HG03108 (cell line): ENCODE measurements around the gene TRPC4AP.
"Not testable (repeated sequence)": the region's sequence is repeated elsewhere in the genome, so short reads cannot be mapped to it uniquely, and the experiment has no call there.

Source experiments
- ATAC-seq: cut with Tn5 transposase; IDR thresholded peaks from one replicate; pipeline ENCODE4 v1.9.1; 2021; ENCODE audit warnings: moderate library complexity; ENCODE audit not compliant: unreplicated experiment

The TRPC4AP gene

GRCh38 chr20:35059612-35060011 is 33.0 kb downstream of the TRPC4AP start:
- ATAC-seq, result no peak

GRCh38 chr20:35059110-35059509 is 33.5 kb downstream of the TRPC4AP start:
- no peak for ATAC-seq

GRCh38 chr20:35055445-35056276 is 36.9 kb downstream of the TRPC4AP start:
- ATAC-seq, result no peak

GRCh38 chr20:35054814-35055213 is 37.8 kb downstream of the TRPC4AP start:
- no peak for ATAC-seq

- not testable (repeated sequence) for ATAC-seq
Measured at GRCh38 chr20:35052616-35053015, 40.0 kb downstream of the TRPC4AP start.

GRCh38 chr20:35049776-35050352 is 42.7 kb downstream of the TRPC4AP start:
- ATAC-seq, result no peak

- ATAC-seq, result no peak
Measured at GRCh38 chr20:35048739-35049138, 43.9 kb downstream of the TRPC4AP start.

GRCh38 chr20:35042268-35042667 is 50.3 kb downstream of the TRPC4AP start:
- no peak for ATAC-seq

GRCh38 chr20:35040646-35041045 is 52.0 kb downstream of the TRPC4AP start:
- ATAC-seq, result no peak

- ATAC-seq, result no peak
Measured at GRCh38 chr20:35039846-35040489, 52.6 kb downstream of the TRPC4AP start.

GRCh38 chr20:35039146-35039545 is 53.5 kb downstream of the TRPC4AP start:
- no peak for ATAC-seq

- ATAC-seq, result no peak
Measured at GRCh38 chr20:35034145-35034544, 58.5 kb downstream of the TRPC4AP start.

- ATAC-seq, result no peak
Measured at GRCh38 chr20:35030136-35030535, 62.5 kb downstream of the TRPC4AP start.

- ATAC-seq, result no peak
Measured at GRCh38 chr20:35027301-35027700, 65.3 kb downstream of the TRPC4AP start.

GRCh38 chr20:35025116-35025515 is 67.5 kb downstream of the TRPC4AP start:
- ATAC-seq, result no peak

- no peak for ATAC-seq
Measured at GRCh38 chr20:35023624-35024023, 69.0 kb downstream of the TRPC4AP start.

GRCh38 chr20:35021831-35022230 is 70.8 kb downstream of the TRPC4AP start:
- no peak for ATAC-seq

- ATAC-seq, result no peak
Measured at GRCh38 chr20:35021063-35021462, 71.5 kb downstream of the TRPC4AP start.

GRCh38 chr20:35020108-35020928 is 72.3 kb downstream of the TRPC4AP start:
- no peak for ATAC-seq

GRCh38 chr20:35018590-35019371 is 73.8 kb downstream of the TRPC4AP start:
- no peak for ATAC-seq
